Body of pancreas (tissue), 4 donors: ENCODE results near the gene THRSP. TPM values are rescaled to one million over a fixed set of nuclear protein-coding genes. Genes with fewer than 3 reads are reported as not detected.
A peak's percentile ranks its signal among the peaks of the same experiment; 100 is the strongest.
"Not testable (repeated sequence)": the region's sequence is repeated elsewhere in the genome, so short reads cannot be mapped to it uniquely, and the experiment has no call there.

Experiments used
- ATAC-seq: fragments of 150-250 bp; one replicate; pipeline ENCODE4 v1.9.1; 2016
- DNase-seq, 4 donors: peaks; one replicate each; pipeline ENCODE4 v3.0.0-alpha.2; 2019
- H3K27ac ChIP-seq, 4 donors: fragments of 200-600 bp; sonication (generic); 1 replicate in 3 of 4; 2 replicates in 1 of 4; pipeline versions ENCODE4 v1.5.1 to v1.6.1; 2016 to 2019; ENCODE audit warnings: mild to moderate bottlenecking in 1 of 4, mixed read lengths in 1 of 4, moderate library complexity in 1 of 4
- H3K27me3 ChIP-seq, 2 donors: fragments of 200-600 bp; sonication (generic); one replicate each; pipeline ENCODE4 v1.6.0; 2016; ENCODE audit warnings: mild to moderate bottlenecking in 1 of 2
- H3K36me3 ChIP-seq, 2 donors: fragments of 200-600 bp; sonication (generic); replicated peaks in 1 of 2; 2 replicates each; pipeline ENCODE4 v1.5.1; 2016; ENCODE audit warnings: low read depth in 2 of 2; ENCODE audit not compliant: insufficient read depth in 1 of 2
- H3K4me1 ChIP-seq: fragments of 200-600 bp; sonication (generic); one replicate; pipeline ENCODE4 v1.6.0; 2016
- H3K4me3 ChIP-seq, 2 donors: fragments of 200-600 bp; sonication (generic); 1 replicate in 1 of 2; 2 replicates in 1 of 2; pipeline ENCODE4 v1.5.1; 2016 to 2019
- H3K9me3 ChIP-seq, 3 donors: fragments of 200-600 bp; sonication (generic); 1 replicate in 2 of 3; 2 replicates in 1 of 3; pipeline ENCODE4 v1.5.1; 2016
- CTCF ChIP-seq, 7 experiments: fragments of 450-650 bp in 4 of 7; fragments of 200-600 bp in 3 of 7; sonication (generic) in 3 of 7; IDR thresholded peaks; one replicate each; pipeline ENCODE4 v1.5.1; 2016 to 2019; ENCODE audit warnings: antibody characterized with exemption in 7 of 7
- POLR2A ChIP-seq, 3 donors: fragments of 450-650 bp; IDR thresholded peaks; one replicate each; pipeline ENCODE4 v1.6.1; 2016; ENCODE audit warnings: antibody characterized with exemption in 3 of 3, mild to moderate bottlenecking in 2 of 3
- WGBS, 2 donors: methylation state at CpG; one replicate each; pipeline ENCODE4 v1.1.5; 2017; 5-methylcytosine and 5-hydroxymethylcytosine counted together
- intact Hi-C: fragments of 100-400 bp; cut with DNase I; formaldehyde crosslinking; loops from one replicate; pipeline ENCODE4 v1.15.1; 2023
- total RNA-seq, 2 donors: library from RNA; depleted of rRNA; stranded (reverse); fragments of >200 nt; gene quantifications; one replicate each; pipeline ENCODE4 v1.1.0, GENCODE V29; 2016

THRSP gene
- total RNA-seq, 2 donors from 2014 or later = 6.6 TPM; not detected in 1

DNA sequence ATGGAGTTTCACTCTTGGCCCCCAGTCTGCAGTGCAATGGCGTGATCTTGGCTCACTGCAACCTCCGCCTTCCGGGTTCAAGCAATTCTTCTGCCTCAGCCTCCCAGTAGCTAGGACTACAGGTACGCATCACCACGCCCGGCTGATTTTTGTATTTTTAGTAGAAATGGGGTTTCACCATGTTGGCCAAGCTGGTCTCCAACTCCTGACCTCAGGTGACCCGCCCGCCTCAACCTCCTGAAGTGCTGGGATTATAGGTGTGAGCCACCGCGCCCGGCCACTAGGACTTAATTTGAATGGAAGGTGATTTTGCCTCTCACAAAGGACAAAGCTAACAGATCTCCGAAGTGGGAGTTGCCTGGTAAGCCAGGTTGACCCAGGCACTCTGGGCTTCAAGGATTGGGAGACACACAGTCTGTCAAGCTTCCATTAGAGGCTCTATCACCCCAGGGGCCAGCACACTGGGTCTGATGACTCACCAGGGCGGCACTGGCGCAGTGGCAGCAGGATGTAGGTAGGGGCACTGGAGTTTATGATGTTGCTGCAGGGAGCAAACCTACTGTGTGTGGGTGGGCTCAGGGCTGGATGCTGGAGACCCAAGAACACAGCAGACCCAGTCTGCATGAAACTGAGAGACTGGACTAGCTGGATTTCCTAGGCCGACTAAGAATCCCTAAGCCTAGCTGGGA, 22.8 kb upstream of the THRSP start:
- peaks cover 57% of the 10 kb centered on the region for H3K4me1 ChIP-seq

DNA sequence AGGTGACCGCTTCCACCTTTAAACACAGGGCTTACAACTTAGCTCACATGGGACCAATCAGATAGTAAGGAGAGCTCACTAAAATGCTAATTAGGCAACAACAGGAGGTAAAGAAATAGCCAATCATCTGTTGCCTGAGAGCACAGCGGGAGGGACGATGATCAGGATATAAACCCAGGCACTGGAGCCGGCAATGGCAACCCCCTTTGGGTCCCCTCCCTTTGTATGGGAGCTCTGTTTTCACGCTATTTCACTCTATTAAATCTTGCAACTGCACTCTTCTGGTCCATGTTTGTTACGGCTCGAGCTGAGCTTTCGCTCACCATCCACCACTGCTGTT, 22.3 kb upstream of the THRSP start:
- not testable (repeated sequence) for H3K9me3 ChIP-seq, H3K27me3 ChIP-seq, H3K4me3 ChIP-seq, H3K27ac ChIP-seq, DNase-seq, ATAC-seq, H3K36me3 ChIP-seq
- 98% methylated on average over 8 of the region's 8 CpGs for WGBS, 2 donors
- intact Hi-C loops = loop anchor here (5.0 kb wide), 1 partner anchor 44 kb away; no protein-coding TSS in a partner anchor
- peaks cover 62% of the 10 kb centered on the region for H3K4me1 ChIP-seq

More for the DNA sequence above, 22.8 kb upstream of the THRSP start:
- TF ChIP-seq POLR2A (IDR thresholded peaks at IDR 0.05) (no peak), CTCF (IDR thresholded peaks at IDR 0.05) (no peak)
- H3K36me3 ChIP-seq = no peaks in the 10 kb centered on the region
- no peak for DNase-seq
- no peaks in the 10 kb centered on the region for H3K27me3 ChIP-seq
- peak overlapping the region in 2 of 4 donors; percentile 74 to 88 for H3K27ac ChIP-seq
- ATAC-seq = no peak
- WGBS, 2 donors = 90 to 93% methylated on average over 14 to 15 of the region's 15 CpGs
- intact Hi-C loops = loop anchor here (5.0 kb wide), 1 partner anchor 44 kb away; no protein-coding TSS in a partner anchor
- no peaks in the 10 kb centered on the region for H3K9me3 ChIP-seq
- no peak overlapping the region for H3K4me3 ChIP-seq

DNA sequence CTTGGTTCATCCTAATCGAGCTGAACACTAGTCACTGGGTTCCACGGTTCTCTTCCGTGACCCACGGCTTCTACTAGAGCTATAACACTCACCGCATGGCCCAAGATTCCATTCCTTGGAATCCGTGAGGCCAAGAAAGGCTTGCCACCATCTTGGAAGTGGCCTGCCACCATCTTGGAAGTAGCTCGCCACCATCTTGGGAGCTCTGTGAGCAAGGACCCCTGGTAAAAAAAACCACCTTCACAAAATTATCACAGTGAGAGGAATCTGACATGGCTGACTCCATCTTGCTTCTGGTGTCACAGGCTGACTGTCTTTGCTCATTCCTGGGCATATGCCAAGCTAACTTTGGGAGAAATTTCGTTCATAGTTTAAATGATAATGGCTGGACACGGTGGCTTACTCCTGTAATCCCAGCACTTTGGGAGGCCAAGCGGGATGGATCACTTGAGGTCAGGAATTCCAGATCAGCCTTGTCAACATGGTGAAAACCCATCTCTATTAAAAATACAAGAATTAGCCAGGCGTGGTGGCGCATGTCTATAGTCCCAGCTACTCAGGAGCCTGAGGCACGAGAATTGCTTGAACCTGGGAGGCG, 21.7 kb upstream of the THRSP start:
- Histone ChIP-seq H3K27ac (no peak overlapping the region), H3K27me3 (no peaks in the 10 kb centered on the region), H3K9me3 (no peaks in the 10 kb centered on the region), H3K36me3 (no peaks in the 10 kb centered on the region), H3K4me3 (no peak overlapping the region), H3K4me1 (peaks cover 59% of the 10 kb centered on the region)
- intact Hi-C loops = loop anchor here (5.0 kb wide), 1 partner anchor 45 kb away; no protein-coding TSS in a partner anchor
- no peak for DNase-seq
- ATAC-seq = no peak
- TF ChIP-seq POLR2A (IDR thresholded peaks at IDR 0.05) (no peak), CTCF (IDR thresholded peaks at IDR 0.05) (no peak)
- WGBS, 2 donors = 95 to 96% methylated on average over 13 to 14 of the region's 14 CpGs

GRCh38 chr11:78044706-78045105, 19.0 kb upstream of the THRSP start:
- Histone ChIP-seq H3K27me3 (no peaks in the 10 kb centered on the region), H3K4me1 (peaks cover 32% of the 10 kb centered on the region), H3K36me3 (no peaks in the 10 kb centered on the region), H3K9me3 (no peaks in the 10 kb centered on the region), H3K27ac (peak overlapping the region; percentile 28 to 53 (median 42)), H3K4me3 (no peak overlapping the region)
- 31 to 45% methylated on average over 5 of the region's 5 CpGs for WGBS, 2 donors
- ATAC-seq (peak; percentile 79), DNase-seq (peak; percentile 84 to 90 (median 85))
- intact Hi-C loops = loop anchor here (5.0 kb wide), 1 partner anchor 47 kb away; no protein-coding TSS in a partner anchor
- TF ChIP-seq POLR2A (IDR thresholded peaks at IDR 0.05) (no peak), CTCF (IDR thresholded peaks at IDR 0.05) (no peak)

DNA sequence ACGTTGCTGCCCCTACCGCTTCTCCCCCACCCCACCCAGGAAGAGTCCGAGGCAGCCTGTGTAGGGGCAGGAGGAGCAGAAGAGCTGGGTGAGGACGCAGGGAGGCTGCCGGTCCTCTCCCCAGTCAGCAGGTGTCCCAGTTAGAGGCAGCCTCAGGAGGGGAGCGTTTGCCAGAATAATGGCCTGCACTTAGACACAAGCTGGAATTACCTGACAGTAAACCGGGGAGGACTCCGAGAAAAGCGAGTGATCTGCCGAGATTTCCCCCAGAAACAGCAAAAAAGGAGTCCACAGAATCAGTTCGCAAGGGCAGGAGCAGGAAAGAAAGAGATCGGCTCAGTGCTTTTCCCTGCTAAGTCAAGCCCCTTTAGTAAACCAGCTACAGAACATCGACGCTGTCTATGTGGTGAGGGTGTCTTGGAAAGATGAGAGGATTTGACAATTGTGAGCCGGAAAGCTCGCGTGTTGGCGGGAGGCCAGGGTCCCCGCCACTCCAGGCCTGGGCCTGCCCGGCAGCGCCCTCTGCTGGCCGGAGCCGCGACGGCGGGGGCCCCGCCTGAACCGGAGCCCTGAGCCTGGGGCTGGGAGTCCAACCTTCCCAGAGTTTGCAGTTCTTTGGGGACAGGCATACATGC, 17.7 kb upstream of the THRSP start:
- H3K27ac ChIP-seq = peak overlapping the region in 3 of 4 donors; percentile 35 to 61 (median 56)
- H3K9me3 ChIP-seq = no peaks in the 10 kb centered on the region
- no peak overlapping the region for H3K4me3 ChIP-seq
- peaks cover 24% of the 10 kb centered on the region for H3K4me1 ChIP-seq
- H3K27me3 ChIP-seq = no peaks in the 10 kb centered on the region
- intact Hi-C loops = no loop called here
- WGBS, 2 donors = 1 to 5% methylated on average over 15 to 28 of the region's 28 CpGs
- peak; percentile 86 for ATAC-seq
- TF ChIP-seq CTCF (IDR thresholded peaks at IDR 0.05) (peak; percentile 88 to 100 (median 98)), POLR2A (IDR thresholded peaks at IDR 0.05) (no peak)
- H3K36me3 ChIP-seq = no peaks in the 10 kb centered on the region
- peak; percentile 80 to 90 (median 84) for DNase-seq
